OCI-LY7 (cell line): Measurements from ENCODE around the gene TFCP2. TPM values are rescaled to one million over a fixed set of nuclear protein-coding genes. Genes with fewer than 3 reads are reported as not detected.

Experiments used
- BruUV-seq: library from RNA; stranded (reverse); fragments of 400-500 nt; replicated peaks from 2 replicates; lab custom pipeline; 2021; lab: Mats Ljungman, UMichigan
- CTCF ChIA-PET: fragments of 300-600 bp; sonication (Branson Sonifier 250); formaldehyde crosslinking; loops from one replicate; lab custom pipeline; 2022; ENCODE audit warnings: antibody characterized with exemption; ENCODE audit not compliant: unreplicated experiment; lab: Charles Lee
- POLR2A ChIA-PET: fragments of 300-600 bp; sonication (Branson Sonifier 250); formaldehyde crosslinking; loops from one replicate; lab custom pipeline; 2022; ENCODE audit warnings: antibody characterized with exemption; lab: Charles Lee
- DNase-seq: peaks from one replicate; pipeline ENCODE4 v3.0.0-alpha.2; 2015; ENCODE audit warnings: low spot score
- H2AFZ ChIP-seq: fragments of 200-600 bp; sonication (generic), shearing (Covaris generic); 2 replicates; pipeline ENCODE4 v1.6.1; 2014; ENCODE audit warnings: mild to moderate bottlenecking, antibody characterized with exemption, low read length, moderate library complexity
- H3K27ac ChIP-seq: fragments of 200-600 bp; sonication (generic); 2 replicates; pipeline ENCODE4 v1.5.1; 2014; ENCODE audit warnings: mixed run types, low read depth, mild to moderate bottlenecking, moderate library complexity, low read length, inconsistent platforms; ENCODE audit not compliant: poor library complexity, severe bottlenecking
- H3K36me3 ChIP-seq: fragments of 200-600 bp; sonication (generic); 2 replicates; pipeline ENCODE4 v1.6.1; 2014; ENCODE audit warnings: mild to moderate bottlenecking, antibody characterized with exemption, low read length, moderate library complexity, mixed read lengths; ENCODE audit not compliant: insufficient read depth
- H3K4me1 ChIP-seq: fragments of 200-600 bp; sonication (generic); 2 replicates; pipeline ENCODE4 v1.5.1; 2014; ENCODE audit warnings: mild to moderate bottlenecking, low read length; ENCODE audit not compliant: insufficient read depth, poor library complexity, severe bottlenecking
- H3K4me2 ChIP-seq: fragments of 200-600 bp; sonication (generic); 2 replicates; pipeline ENCODE4 v1.6.1; 2014; ENCODE audit warnings: mild to moderate bottlenecking, low read length
- H3K4me3 ChIP-seq: fragments of 200-600 bp; sonication (generic); 2 replicates; pipeline ENCODE4 v1.5.1; 2014; ENCODE audit warnings: mild to moderate bottlenecking, low read depth, low read length; ENCODE audit not compliant: poor library complexity, severe bottlenecking
- H3K79me2 ChIP-seq: fragments of 200-600 bp; sonication (generic); 2 replicates; pipeline ENCODE4 v1.6.1; 2016; ENCODE audit warnings: low read depth, mild to moderate bottlenecking, low read length, moderate library complexity, mixed read lengths; ENCODE audit not compliant: insufficient read depth
- H3K9me2 ChIP-seq: fragments of 200-600 bp; sonication (generic); 2 replicates; pipeline ENCODE4 v1.6.1; 2016; ENCODE audit warnings: mild to moderate bottlenecking, low read length, mixed read lengths; ENCODE audit not compliant: insufficient read depth
- H3K9me3 ChIP-seq: fragments of 200-600 bp; sonication (generic); 2 replicates; pipeline ENCODE4 v1.6.1; 2014; ENCODE audit warnings: mild to moderate bottlenecking, mixed run types, low read length, mixed read lengths
- H4K20me1 ChIP-seq: fragments of 200-600 bp; sonication (generic); 2 replicates; pipeline ENCODE4 v1.6.1; 2014; ENCODE audit warnings: mild to moderate bottlenecking, antibody characterized with exemption, low read length, moderate library complexity, mixed read lengths; ENCODE audit not compliant: insufficient read depth
- EZH2phosphoT487 ChIP-seq: fragments of 200-600 bp; sonication (generic); IDR thresholded peaks from 2 replicates; pipeline ENCODE4 v1.6.1; 2018; ENCODE audit warnings: low read depth, borderline replicate concordance, mild to moderate bottlenecking, mixed run types, antibody characterized with exemption, low read length, moderate library complexity, mixed read lengths
- intact Hi-C: fragments of 100-400 bp; cut with micrococcal nuclease; formaldehyde crosslinking; loops from one replicate; pipeline ENCODE4 v1.10.0; 2022; ENCODE audit not compliant: unreplicated experiment
- total RNA-seq, 2 experiments: library from RNA; depleted of rRNA in 1 of 2; stranded (reverse); fragments of >200 nt in 1 of 2; shearing (Covaris generic) in 1 of 2; gene quantifications; 2 replicates each; pipeline ENCODE4 v1.2.3, GENCODE V29; 2014 to 2022
- TF ChIP-seq, protein P1 (sequence below): fragments of 200-600 bp; sonication (generic); conservative IDR thresholded peaks from 2 replicates; pipeline ENCODE4 v1.5.1; 2014; ENCODE audit warnings: mild to moderate bottlenecking, antibody characterized with exemption, low read length, moderate library complexity, mixed read lengths

Gene TFCP2
- total RNA-seq, 2 experiments from 2014 or later: 7.2 to 11.5 TPM

DNA sequence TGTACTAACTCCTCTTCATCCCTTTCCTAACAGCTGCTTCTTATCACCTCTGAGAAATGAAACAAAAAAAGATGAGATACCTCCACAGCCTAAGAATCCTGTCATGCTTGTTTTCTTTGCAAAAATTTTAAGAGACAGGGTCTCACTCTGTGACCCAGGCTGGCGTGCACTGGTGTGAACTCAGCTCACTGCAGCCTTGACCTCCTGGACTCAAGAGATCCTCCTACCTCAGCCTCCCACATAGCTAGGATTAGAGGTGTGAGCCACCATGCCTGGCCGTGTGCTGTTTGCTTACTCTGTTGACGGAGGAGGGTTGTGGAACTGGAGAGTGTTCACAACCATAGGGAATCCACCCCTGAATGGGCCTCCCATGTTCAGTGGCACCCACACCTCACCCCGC, 105.7 kb downstream of the TFCP2 start:
- POLR2A ChIA-PET: interaction anchor here (0.8 kb wide), 1 partner anchor 10 kb away, joined by 3 read pairs; no protein-coding TSS in a partner anchor
- Histone ChIP-seq H3K4me1 (no peaks in the 10 kb centered on the region), H3K9me3 (no peaks in the 10 kb centered on the region), H3K36me3 (peaks cover 76% of the 10 kb centered on the region), H3K4me3 (no peak overlapping the region), H2AFZ (no peak overlapping the region), H3K79me2 (no peaks in the 10 kb centered on the region), H3K4me2 (no peak overlapping the region), H4K20me1 (no peaks in the 10 kb centered on the region), H3K9me2 (no peaks in the 10 kb centered on the region), H3K27ac (no peak overlapping the region)
- BruUV-seq: no TSS peak
- no peak for TF ChIP-seq EZH2phosphoT487
- TF ChIP-seq, protein P1, sequence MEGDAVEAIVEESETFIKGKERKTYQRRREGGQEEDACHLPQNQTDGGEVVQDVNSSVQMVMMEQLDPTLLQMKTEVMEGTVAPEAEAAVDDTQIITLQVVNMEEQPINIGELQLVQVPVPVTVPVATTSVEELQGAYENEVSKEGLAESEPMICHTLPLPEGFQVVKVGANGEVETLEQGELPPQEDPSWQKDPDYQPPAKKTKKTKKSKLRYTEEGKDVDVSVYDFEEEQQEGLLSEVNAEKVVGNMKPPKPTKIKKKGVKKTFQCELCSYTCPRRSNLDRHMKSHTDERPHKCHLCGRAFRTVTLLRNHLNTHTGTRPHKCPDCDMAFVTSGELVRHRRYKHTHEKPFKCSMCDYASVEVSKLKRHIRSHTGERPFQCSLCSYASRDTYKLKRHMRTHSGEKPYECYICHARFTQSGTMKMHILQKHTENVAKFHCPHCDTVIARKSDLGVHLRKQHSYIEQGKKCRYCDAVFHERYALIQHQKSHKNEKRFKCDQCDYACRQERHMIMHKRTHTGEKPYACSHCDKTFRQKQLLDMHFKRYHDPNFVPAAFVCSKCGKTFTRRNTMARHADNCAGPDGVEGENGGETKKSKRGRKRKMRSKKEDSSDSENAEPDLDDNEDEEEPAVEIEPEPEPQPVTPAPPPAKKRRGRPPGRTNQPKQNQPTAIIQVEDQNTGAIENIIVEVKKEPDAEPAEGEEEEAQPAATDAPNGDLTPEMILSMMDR: no peak
- CTCF ChIA-PET: no interaction called here
- intact Hi-C loops: no loop called here
- no peak for DNase-seq

DNA sequence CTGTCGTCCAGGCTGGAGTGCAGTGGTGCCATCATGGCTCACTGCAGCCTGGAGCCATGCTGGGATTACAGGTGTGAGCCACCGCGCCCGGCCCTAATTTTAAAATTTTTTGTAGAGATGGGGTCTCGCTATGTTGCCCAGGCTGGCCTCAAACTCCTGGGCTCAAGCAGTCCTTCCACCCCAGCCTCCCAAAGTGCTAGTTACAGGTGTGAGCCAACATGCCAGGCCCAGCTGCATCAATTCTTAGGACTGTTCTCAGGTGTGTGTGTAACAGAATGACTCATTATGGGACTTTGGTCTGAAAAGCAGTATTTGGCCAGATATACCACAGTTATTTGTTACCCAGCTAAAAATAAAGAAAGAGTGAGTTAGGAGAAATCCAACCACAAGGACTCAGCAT, 107.4 kb downstream of the TFCP2 start:
- no TSS peak for BruUV-seq
- no peak for DNase-seq
- no peak overlapping the region for H2AFZ ChIP-seq
- TF ChIP-seq, protein P1: no peak
- TF ChIP-seq EZH2phosphoT487: no peak
- no peak overlapping the region for H3K4me2 ChIP-seq
- H3K36me3 ChIP-seq: peaks cover 76% of the 10 kb centered on the region
- no peaks in the 10 kb centered on the region for H3K4me1 ChIP-seq
- H3K9me3 ChIP-seq: no peaks in the 10 kb centered on the region
- H3K79me2 ChIP-seq: no peaks in the 10 kb centered on the region
- H3K9me2 ChIP-seq: no peaks in the 10 kb centered on the region
- no peaks in the 10 kb centered on the region for H4K20me1 ChIP-seq
- no peak overlapping the region for H3K27ac ChIP-seq
- H3K4me3 ChIP-seq: no peak overlapping the region
- CTCF ChIA-PET: no interaction called here
- POLR2A ChIA-PET: interaction anchor here (0.6 to 0.7 kb wide), 3 partner anchors 11 to 90 kb away, joined by 4 read pairs; no protein-coding TSS in a partner anchor
- intact Hi-C loops: no loop called here

DNA sequence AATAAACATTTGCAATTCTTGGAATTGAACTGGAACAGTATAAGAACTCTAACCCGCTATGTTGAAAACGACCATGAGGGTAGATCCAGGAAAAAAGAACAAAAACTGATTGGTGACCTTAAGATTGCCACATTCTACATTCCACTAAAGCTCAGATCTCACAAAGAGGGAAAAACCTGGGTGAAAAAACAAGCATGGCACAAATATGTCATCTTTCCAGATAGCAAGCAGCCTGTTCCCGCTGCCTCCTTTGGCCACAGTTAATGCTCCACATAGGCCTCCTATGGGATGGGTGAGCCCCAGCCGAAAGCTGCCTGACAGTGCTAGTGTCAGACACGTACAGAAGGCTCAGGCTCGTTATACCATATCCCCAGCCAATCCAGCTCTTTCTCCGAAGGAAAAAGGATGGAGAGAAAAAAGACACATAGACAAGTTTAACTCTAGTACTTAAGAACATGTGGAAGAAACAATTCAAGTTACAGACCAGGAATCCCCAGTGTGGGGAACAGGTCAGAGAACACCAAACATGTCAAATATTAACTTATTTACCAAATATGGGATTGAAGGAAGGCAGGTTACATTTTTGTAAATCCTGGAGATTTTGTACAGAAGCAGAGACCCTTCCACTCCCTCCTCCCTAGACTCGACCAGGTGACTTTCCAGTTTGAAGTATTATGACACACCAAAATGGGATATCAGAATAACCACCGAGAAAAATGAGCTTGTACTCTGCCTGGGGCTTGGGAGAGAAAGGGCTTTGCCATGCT, 110.1 kb downstream of the TFCP2 start:
- H4K20me1 ChIP-seq: no peaks in the 10 kb centered on the region
- no peak overlapping the region for H3K27ac ChIP-seq
- peaks cover 94% of the 10 kb centered on the region for H3K36me3 ChIP-seq
- no peaks in the 10 kb centered on the region for H3K4me1 ChIP-seq
- H3K9me3 ChIP-seq: no peaks in the 10 kb centered on the region
- no peaks in the 10 kb centered on the region for H3K9me2 ChIP-seq
- CTCF ChIA-PET: no interaction called here
- no peak overlapping the region for H3K4me2 ChIP-seq
- no peak for DNase-seq
- H3K79me2 ChIP-seq: no peaks in the 10 kb centered on the region
- intact Hi-C loops: no loop called here
- POLR2A ChIA-PET: interaction anchor here (0.6 to 2.2 kb wide), 5 partner anchors 8 to 264 kb away, joined by 3 to 7 read pairs (median 3); no protein-coding TSS in a partner anchor
- TF ChIP-seq, protein P1: no peak
- no peak for TF ChIP-seq EZH2phosphoT487
- no peak overlapping the region for H2AFZ ChIP-seq
- BruUV-seq: no TSS peak
- no peak overlapping the region for H3K4me3 ChIP-seq
